Right lobe of liver (tissue), 6 donors: Measurements from ENCODE around the gene ALKBH1. TPM values are rescaled to one million over a fixed set of nuclear protein-coding genes. Genes with fewer than 3 reads are reported as not detected.

Source experiments
- ATAC-seq, 4 donors: fragments of 200-7000 bp; cut with Tn5 transposase; one replicate each; pipeline ENCODE4 v1.9.1; 2020; ENCODE audit warnings: mild to moderate bottlenecking in 4 of 4, moderate library complexity in 4 of 4
- DNase-seq, 3 donors: peaks; one replicate each; pipeline ENCODE4 v3.0.0-alpha.2; 2020
- H3K27ac ChIP-seq, 3 donors: fragments of 200-600 bp; one replicate each; pipeline ENCODE4 v1.8.0; 2022
- H3K27me3 ChIP-seq, 2 donors: fragments of 200-600 bp; one replicate each; pipeline ENCODE4 v1.8.0; 2022
- H3K36me3 ChIP-seq, 4 donors: fragments of 200-600 bp; sonication (generic) in 1 of 4; one replicate each; pipeline versions ENCODE4 v1.5.1 to v1.8.0; 2017 to 2022; ENCODE audit warnings: control low read depth in 1 of 4
- H3K4me1 ChIP-seq, 4 donors: fragments of 200-600 bp; sonication (generic) in 1 of 4; one replicate each; pipeline versions ENCODE4 v1.5.1 to v1.8.0; 2017 to 2022; ENCODE audit warnings: control low read depth in 1 of 4
- H3K4me3 ChIP-seq, 3 donors: fragments of 200-600 bp; one replicate each; pipeline ENCODE4 v1.8.0; 2022
- H3K9me3 ChIP-seq, 4 donors: fragments of 200-600 bp; sonication (generic) in 1 of 4; one replicate each; pipeline versions ENCODE4 v1.5.1 to v1.8.0; 2017 to 2022; ENCODE audit warnings: control low read depth in 1 of 4
- CTCF ChIP-seq, 4 donors: fragments of 200-600 bp in 3 of 4; fragments of 450-650 bp in 1 of 4; IDR thresholded peaks; one replicate each; pipeline versions ENCODE4 v1.5.1 to v1.8.0; 2016 to 2022; ENCODE audit warnings: antibody characterized with exemption in 4 of 4, mild to moderate bottlenecking in 2 of 4
- POLR2A ChIP-seq: fragments of 450-650 bp; IDR thresholded peaks from one replicate; pipeline ENCODE4 v1.6.1; 2017; ENCODE audit warnings: antibody characterized with exemption, mild to moderate bottlenecking
- WGBS: methylation state at CpG from one replicate; pipeline ENCODE4 v1.1.6; 2018; ENCODE audit warnings: low coverage, low lambda C conversion rate; ENCODE audit not compliant: insufficient coverage; ENCODE audit errors: missing lambda C conversion rate; 5-methylcytosine and 5-hydroxymethylcytosine counted together
- intact Hi-C, 2 donors: fragments of 100-400 bp; cut with DNase I; formaldehyde crosslinking; loops; one replicate each; pipeline versions ENCODE4 v1.11.2 to v1.14.1; 2022
- total RNA-seq, 6 experiments: library from RNA; depleted of rRNA in 2 of 6; stranded (reverse); fragments of >200 nt in 2 of 6; fragmentation: NEBNext Ultra II Directional in 3 of 6; extraction: Animal tissue kit (Norgen Biotek cat#: 25700) in 3 of 6; gene quantifications; one replicate each; pipeline versions ENCODE4 v1.1.0 to v1.2.4, GENCODE V29; 2016 to 2023
- donor health status: DM: no; HTN: yes; CAD: no.
- donor health status: DM: no; HTN: no; CAD: no.
- donor health status: DM: no; HTN: no; CAD: no.
- donor health status: DM: no; HTN: yes; CAD: no.
- donor health status: DM: no; HTN: yes; CAD: no.

ALKBH1 gene
- total RNA-seq, 6 experiments from 2014 or later: 4.9 to 7.1 (median 5.5) TPM

- DNase-seq (no peak), ATAC-seq (peak in 1 of 4 donors; percentile 30)
- no peaks in the 10 kb centered on the region for H3K27me3 ChIP-seq
- H3K4me3 ChIP-seq: no peak overlapping the region
- H3K36me3 ChIP-seq: peaks cover 0 to 24% (median 4%) of the 10 kb centered on the region in 4 donors
- no peaks in the 10 kb centered on the region for H3K9me3 ChIP-seq
- H3K27ac ChIP-seq: no peak overlapping the region
- no peaks in the 10 kb centered on the region for H3K4me1 ChIP-seq
- WGBS: 17% methylated on average over 1 of the region's 1 CpG
- TF ChIP-seq POLR2A (no peak), CTCF (IDR thresholded peaks at IDR 0.05) (no peak)
- intact Hi-C loops: no loop called here
These were observed 25.7 kb downstream of the ALKBH1 start for GRCh38 chr14:77682158-77682553.

- no peak overlapping the region for H3K27ac ChIP-seq
- DNase-seq (no peak), ATAC-seq (peak in 1 of 4 donors; percentile 40)
- no peaks in the 10 kb centered on the region for H3K9me3 ChIP-seq
- intact Hi-C loops: no loop called here
- peaks cover 0 to 24% (median 4%) of the 10 kb centered on the region in 4 donors for H3K36me3 ChIP-seq
- no peak for TF ChIP-seq POLR2A
- TF ChIP-seq CTCF (IDR thresholded peaks at IDR 0.05): no peak
- WGBS: 70% methylated on average over 6 of the region's 7 CpGs
- H3K27me3 ChIP-seq: no peaks in the 10 kb centered on the region
- H3K4me1 ChIP-seq: no peaks in the 10 kb centered on the region
- no peak overlapping the region for H3K4me3 ChIP-seq
These were observed 26.3 kb downstream of the ALKBH1 start for GRCh38 chr14:77681196-77682157.

GRCh38 chr14:77674931-77675330 is 32.9 kb downstream of the ALKBH1 start:
- no peaks in the 10 kb centered on the region for H3K27me3 ChIP-seq

GRCh38 chr14:77673193-77673592 is 34.6 kb downstream of the ALKBH1 start:
- ATAC-seq: no peak
- intact Hi-C loops: no loop called here

More at GRCh38 chr14:77674931-77675330, 32.9 kb downstream of the ALKBH1 start:
- ATAC-seq: no peak
- Histone ChIP-seq H3K4me3 (no peak overlapping the region), H3K4me1 (no peaks in the 10 kb centered on the region), H3K36me3 (peaks cover 0 to 39% (median 11%) of the 10 kb centered on the region in 4 donors), H3K9me3 (no peaks in the 10 kb centered on the region), H3K27ac (no peak overlapping the region)
- no peak for TF ChIP-seq CTCF (IDR thresholded peaks at IDR 0.05)
- no peak for DNase-seq
- intact Hi-C loops: no loop called here
- 89% methylated on average over 8 of the region's 8 CpGs for WGBS

More at GRCh38 chr14:77673193-77673592, 34.6 kb downstream of the ALKBH1 start:
- Histone ChIP-seq H3K4me3 (no peak overlapping the region), H3K9me3 (no peaks in the 10 kb centered on the region), H3K36me3 (peaks cover 0 to 25% (median 7%) of the 10 kb centered on the region in 4 donors), H3K27me3 (no peaks in the 10 kb centered on the region), H3K27ac (no peak overlapping the region), H3K4me1 (no peaks in the 10 kb centered on the region)
- TF ChIP-seq CTCF (IDR thresholded peaks at IDR 0.05) (no peak), POLR2A (no peak)
- DNase-seq: no peak
